Ovary (tissue), 9 donors: ENCODE measurements around the gene NEURL1B. TPM values are rescaled to one million over a fixed set of nuclear protein-coding genes. Genes with fewer than 3 reads are reported as not detected.

ENCODE experiments used
- DNase-seq, 5 donors: peaks; one replicate each; pipeline ENCODE4 v3.0.0-alpha.2; 2019 to 2020
- H3K27ac ChIP-seq, 2 donors: fragments of 200-600 bp; one replicate each; pipeline versions ENCODE4 v1.5.1 to v1.8.0; 2019 to 2022
- H3K27me3 ChIP-seq: fragments of 200-600 bp; one replicate; pipeline ENCODE4 v1.8.0; 2022
- H3K36me3 ChIP-seq: fragments of 200-600 bp; sonication (generic); one replicate; pipeline ENCODE4 v1.5.1; 2019
- H3K4me1 ChIP-seq: one replicate; pipeline ENCODE4 v1.8.1; 2013; ENCODE audit warnings: mild to moderate bottlenecking, moderate library complexity; ENCODE audit not compliant: insufficient read depth
- H3K4me3 ChIP-seq: fragments of 200-600 bp; sonication (generic); one replicate; pipeline ENCODE4 v1.5.1; 2017
- H3K9me3 ChIP-seq, 2 donors: fragments of 200-600 bp in 1 of 2; sonication (generic) in 1 of 2; one replicate each; pipeline versions ENCODE4 v1.5.1 to v1.8.1; 2013 to 2019; ENCODE audit warnings: mild to moderate bottlenecking in 1 of 2, moderate library complexity in 1 of 2
- EP300 ChIP-seq: sonication (generic); formaldehyde crosslinking; IDR thresholded peaks from one replicate; pipeline ENCODE4 v1.6.1; 2017; ENCODE audit warnings: antibody characterized with exemption
- POLR2A ChIP-seq: fragments of 450-650 bp; IDR thresholded peaks from one replicate; pipeline ENCODE4 v1.6.1; 2017; ENCODE audit warnings: antibody characterized with exemption, mild to moderate bottlenecking, moderate library complexity
- WGBS, 3 donors: extraction: QIAGEN DNeasy Blood & Tissue Kit in 1 of 3; methylation state at CpG; one replicate each; pipeline versions ENCODE4 v1.1.5 to v1.1.7; 2013 to 2017; 5-methylcytosine and 5-hydroxymethylcytosine counted together
- intact Hi-C, 4 donors: fragments of 100-400 bp; cut with DNase I; formaldehyde crosslinking; loops; one replicate each; pipeline versions ENCODE4 v1.11.0 to v1.15.1; 2022 to 2023
- polyA plus RNA-seq, 2 donors: library from polyadenylated mRNA; stranded (reverse); fragments of 200-250 nt in 1 of 2; fragments of 350-450 nt in 1 of 2; fragmentation: Illumina TruSeq in 1 of 2; extraction: RNeasy Lipid Tissue Mini Kit (QIAGEN cat#74804) in 1 of 2; gene quantifications; one replicate each; pipeline ENCODE4 v1.2.3, GENCODE V29; 2013 to 2014
- total RNA-seq, 7 donors: library from RNA; depleted of rRNA in 2 of 7; stranded (reverse); fragments of >200 nt in 2 of 7; fragmentation: NEBNext Ultra II Directional in 3 of 7; extraction: Animal tissue kit (Norgen Biotek cat#: 25700) in 3 of 7; gene quantifications; one replicate each; pipeline versions ENCODE4 v1.1.0 to v1.2.4, GENCODE V29; 2016 to 2023
- TF ChIP-seq, protein P1 (sequence below), 3 donors: fragments of 450-650 bp in 2 of 3; fragments of 200-600 bp in 1 of 3; IDR thresholded peaks; one replicate each; pipeline versions ENCODE4 v1.5.1 to v1.8.0; 2016 to 2022; ENCODE audit warnings: antibody characterized with exemption in 3 of 3, mild to moderate bottlenecking in 1 of 3
- donor health status: DM: no; HTN: no; CAD: no; lungs with moderate emphysema.
- donor health status: DM: no; HTN: no; CAD: no.
- donor health status: Bipolar disorder and iron deficiency.
- donor health status: DM: yes; HTN: yes; CAD: no.
- donor health status: DM: no; HTN: no; CAD: no.
- donor health status: DM: yes; HTN: yes; CAD: no.

NEURL1B gene
- total and polyA plus RNA-seq, 9 donors, result 15.0 to 75.1 (median 36.3) TPM

DNA sequence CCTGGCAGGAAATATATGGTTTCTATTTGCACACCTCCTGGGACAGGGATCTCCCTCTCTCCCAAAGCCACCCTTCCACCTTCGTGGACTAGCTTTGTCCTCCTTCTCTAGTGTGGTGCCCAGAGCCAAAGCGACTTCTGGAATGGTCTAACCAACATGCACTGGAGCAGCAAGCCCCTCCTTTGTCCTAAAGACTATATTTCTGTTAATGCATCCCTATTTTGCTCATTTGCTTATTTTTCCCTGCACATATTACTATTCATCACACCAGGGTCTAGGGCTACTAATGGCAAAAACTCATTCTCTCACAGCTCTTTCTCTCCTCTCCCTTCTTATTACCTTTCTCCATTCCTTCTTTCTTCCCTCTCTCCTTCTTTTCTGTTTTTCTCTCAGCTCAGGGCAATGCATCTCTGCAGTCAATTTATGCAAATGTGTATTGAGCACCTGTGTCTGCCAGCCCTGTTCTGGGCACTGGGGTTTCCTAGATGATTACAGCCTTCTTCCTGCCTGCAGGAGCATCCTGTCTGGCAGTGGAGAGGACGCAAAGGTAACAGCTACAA is 2.8 kb upstream of the NEURL1B start:
- Histone ChIP-seq H3K27ac (no peak overlapping the region), H3K27me3 (no peaks in the 10 kb centered on the region), H3K4me1 (peaks cover 3% of the 10 kb centered on the region), H3K4me3 (no peak overlapping the region), H3K36me3 (no peaks in the 10 kb centered on the region), H3K9me3 (no peaks in the 10 kb centered on the region)
- TF ChIP-seq EP300, result no peak
- TF ChIP-seq, protein P1, sequence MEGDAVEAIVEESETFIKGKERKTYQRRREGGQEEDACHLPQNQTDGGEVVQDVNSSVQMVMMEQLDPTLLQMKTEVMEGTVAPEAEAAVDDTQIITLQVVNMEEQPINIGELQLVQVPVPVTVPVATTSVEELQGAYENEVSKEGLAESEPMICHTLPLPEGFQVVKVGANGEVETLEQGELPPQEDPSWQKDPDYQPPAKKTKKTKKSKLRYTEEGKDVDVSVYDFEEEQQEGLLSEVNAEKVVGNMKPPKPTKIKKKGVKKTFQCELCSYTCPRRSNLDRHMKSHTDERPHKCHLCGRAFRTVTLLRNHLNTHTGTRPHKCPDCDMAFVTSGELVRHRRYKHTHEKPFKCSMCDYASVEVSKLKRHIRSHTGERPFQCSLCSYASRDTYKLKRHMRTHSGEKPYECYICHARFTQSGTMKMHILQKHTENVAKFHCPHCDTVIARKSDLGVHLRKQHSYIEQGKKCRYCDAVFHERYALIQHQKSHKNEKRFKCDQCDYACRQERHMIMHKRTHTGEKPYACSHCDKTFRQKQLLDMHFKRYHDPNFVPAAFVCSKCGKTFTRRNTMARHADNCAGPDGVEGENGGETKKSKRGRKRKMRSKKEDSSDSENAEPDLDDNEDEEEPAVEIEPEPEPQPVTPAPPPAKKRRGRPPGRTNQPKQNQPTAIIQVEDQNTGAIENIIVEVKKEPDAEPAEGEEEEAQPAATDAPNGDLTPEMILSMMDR (IDR thresholded peaks at IDR 0.05), result no peak
- no peak for TF ChIP-seq POLR2A
- WGBS, 3 donors, result 91 to 92% (median 91%) methylated on average over 3 of the region's 3 CpGs
- no peak for DNase-seq
- intact Hi-C loops, result no loop called here

DNA sequence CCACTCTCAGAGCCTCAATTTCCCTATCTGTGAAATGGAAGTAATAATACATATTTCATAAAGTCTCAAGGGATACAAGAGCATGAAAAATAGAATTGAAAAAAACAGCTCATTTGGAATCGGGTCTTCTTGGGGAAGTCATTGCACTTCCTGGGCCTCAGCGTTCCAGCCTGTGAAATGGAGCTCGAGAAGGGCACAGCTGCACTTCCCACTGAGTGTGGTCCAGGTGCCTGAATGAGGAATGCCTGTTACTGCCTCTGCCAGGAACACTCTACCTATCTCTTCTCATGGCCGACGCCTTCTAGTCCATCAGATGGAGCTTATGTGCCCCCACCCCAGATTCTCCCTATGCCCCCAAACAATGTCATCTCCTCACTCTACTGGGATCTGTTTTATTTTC is 924 bp upstream of the NEURL1B start:
- DNase-seq, result no peak
- Histone ChIP-seq H3K27me3 (no peaks in the 10 kb centered on the region), H3K4me3 (no peak overlapping the region), H3K9me3 (no peaks in the 10 kb centered on the region), H3K36me3 (no peaks in the 10 kb centered on the region), H3K27ac (no peak overlapping the region), H3K4me1 (peaks cover 4% of the 10 kb centered on the region)
- intact Hi-C loops, result loop anchor here (2.0 to 10.0 kb wide), 7 partner anchors 55 to 163 kb away; no protein-coding TSS in a partner anchor
- 75 to 84% (median 78%) methylated on average over 5 of the region's 5 CpGs for WGBS, 3 donors
- TF ChIP-seq, protein P1 (IDR thresholded peaks at IDR 0.05), result no peak
- TF ChIP-seq POLR2A, result no peak
- no peak for TF ChIP-seq EP300

DNA sequence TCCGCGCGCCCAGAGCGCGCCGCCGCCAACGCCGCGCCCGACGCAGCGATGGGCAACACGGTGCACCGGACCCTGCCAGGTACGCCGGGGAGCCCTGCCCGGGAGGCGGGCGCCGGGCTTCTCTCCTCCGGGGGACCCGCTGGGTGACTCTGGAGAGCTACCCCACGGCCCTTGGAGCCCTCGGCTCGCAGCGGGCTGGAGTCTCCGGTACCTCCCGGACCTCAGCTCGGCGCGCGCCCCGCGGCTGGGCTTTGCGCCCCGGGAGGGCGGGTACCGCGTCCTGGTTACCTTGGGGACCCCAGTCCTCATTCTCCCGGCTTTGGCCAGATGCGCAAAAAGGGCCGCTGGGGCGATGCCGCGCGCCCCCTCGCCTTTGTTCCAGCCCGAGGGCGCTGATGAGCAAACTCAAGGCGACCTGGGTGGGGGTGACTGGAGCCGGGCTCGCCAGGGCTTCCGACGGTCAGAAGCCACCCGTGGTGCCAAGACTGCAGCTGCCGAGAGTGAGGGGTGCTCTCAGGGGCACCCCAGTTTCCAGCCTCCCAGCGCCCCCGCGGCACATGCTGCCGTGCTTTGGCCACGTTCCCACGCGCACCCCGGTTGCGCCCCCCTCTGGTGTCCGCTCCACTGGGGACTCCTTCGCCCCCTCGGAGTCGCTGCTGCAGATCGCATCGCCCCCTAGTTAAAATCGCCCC is 442 bp downstream of the NEURL1B start:
- H3K4me1 ChIP-seq, result peaks cover 4% of the 10 kb centered on the region
- no peaks in the 10 kb centered on the region for H3K27me3 ChIP-seq
- no peaks in the 10 kb centered on the region for H3K9me3 ChIP-seq
- no peaks in the 10 kb centered on the region for H3K36me3 ChIP-seq
- DNase-seq, result peak; percentile 44 to 72 (median 68)
- intact Hi-C loops, result loop anchor here (2.0 to 10.0 kb wide), 7 partner anchors 53 to 164 kb away; no protein-coding TSS in a partner anchor
- TF ChIP-seq, protein P1 (IDR thresholded peaks at IDR 0.05), result peak in 1 of 3 donors; percentile 40
- TF ChIP-seq EP300, result no peak
- TF ChIP-seq POLR2A, result no peak
- WGBS, 3 donors, result 1 to 2% (median 1%) methylated on average over 27 to 73 of the region's 73 CpGs
- peak overlapping the region; percentile 73 for H3K4me3 ChIP-seq
- peak overlapping the region; percentile 38 to 89 for H3K27ac ChIP-seq

DNA sequence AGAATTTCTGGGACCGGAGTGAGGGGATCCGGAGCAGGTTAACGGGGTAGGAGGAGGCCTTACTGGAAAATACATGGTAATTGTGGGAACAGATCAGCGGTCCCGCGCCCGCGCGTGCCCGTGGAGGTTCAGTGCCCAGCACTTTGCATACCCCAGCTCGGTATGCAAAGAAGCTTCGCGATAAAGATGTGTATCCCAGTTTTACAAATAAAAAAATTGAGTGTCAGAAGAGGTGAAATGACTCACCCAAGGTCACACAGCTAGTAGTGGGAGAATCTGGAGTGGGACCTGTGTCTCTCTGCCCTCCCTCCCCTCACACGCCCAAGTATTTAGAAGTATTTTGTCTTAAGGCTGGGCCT is 967 bp downstream of the NEURL1B start:
- Histone ChIP-seq H3K9me3 (no peaks in the 10 kb centered on the region), H3K27me3 (no peaks in the 10 kb centered on the region), H3K36me3 (no peaks in the 10 kb centered on the region), H3K4me1 (peaks cover 4% of the 10 kb centered on the region), H3K27ac (peak overlapping the region; percentile 38 to 89), H3K4me3 (peak overlapping the region; percentile 73)
- DNase-seq, result no peak
- WGBS, 3 donors, result 3 to 4% (median 4%) methylated on average over 14 of the region's 14 CpGs
- intact Hi-C loops, result loop anchor here (5.0 to 10.0 kb wide), 6 partner anchors 53 to 165 kb away; no protein-coding TSS in a partner anchor
- TF ChIP-seq POLR2A (no peak), EP300 (no peak)
- TF ChIP-seq, protein P1 (IDR thresholded peaks at IDR 0.05), result no peak
